SU-DHL-6 (cell line): ENCODE data around the gene COMT.

Experiments used
- H2AFZ ChIP-seq: fragments of 200-600 bp; sonication (generic); 2 replicates; pipeline ENCODE4 v1.6.1; 2014; ENCODE audit warnings: low read depth, mild to moderate bottlenecking, moderate library complexity, mixed read lengths, antibody characterized with exemption, low read length; ENCODE audit not compliant: severe bottlenecking
- H3F3A ChIP-seq: fragments of 200-600 bp; shearing (Covaris generic); 2 replicates; pipeline ENCODE4 v1.6.0; 2016; ENCODE audit warnings: antibody characterized with exemption, mild to moderate bottlenecking; ENCODE audit not compliant: insufficient read depth
- H3K27ac ChIP-seq: fragments of 200-600 bp; sonication (generic); 2 replicates; pipeline ENCODE4 v1.5.1; 2016; ENCODE audit warnings: low read depth, mild to moderate bottlenecking, low read length, moderate library complexity, mixed read lengths
- H3K27me3 ChIP-seq: fragments of 200-600 bp; sonication (generic), shearing (Covaris generic); 2 replicates; pipeline ENCODE4 v1.6.0; 2014; ENCODE audit warnings: mild to moderate bottlenecking, low read length
- H3K36me3 ChIP-seq: fragments of 200-600 bp; sonication (generic); 2 replicates; pipeline ENCODE4 v1.6.1; 2014; ENCODE audit warnings: mild to moderate bottlenecking, low read length, mixed read lengths
- H3K4me2 ChIP-seq: fragments of 300-600, 200-600 bp; shearing (Covaris generic), sonication (generic); 2 replicates; pipeline ENCODE4 v1.6.0; 2014; ENCODE audit warnings: low read length, low read depth, mild to moderate bottlenecking; ENCODE audit not compliant: poor library complexity, severe bottlenecking
- H3K4me3 ChIP-seq: fragments of 200-600 bp; sonication (generic); 2 replicates; pipeline ENCODE4 v1.5.1; 2014; ENCODE audit warnings: antibody characterized with exemption, low read length, mild to moderate bottlenecking, mixed read lengths; ENCODE audit not compliant: insufficient read depth, poor library complexity, severe bottlenecking
- H3K79me2 ChIP-seq: fragments of 200-600 bp; sonication (generic); 2 replicates; pipeline ENCODE4 v1.6.1; 2014; ENCODE audit warnings: mild to moderate bottlenecking, low read length, moderate library complexity; ENCODE audit not compliant: insufficient read depth
- H3K9ac ChIP-seq: fragments of 200-600 bp; sonication (generic); 2 replicates; pipeline ENCODE4 v1.7.0; 2014; ENCODE audit warnings: mild to moderate bottlenecking, low read length
- H3K9me2 ChIP-seq: fragments of 200-600 bp; sonication (generic); replicated peaks from 2 replicates; pipeline ENCODE4 v1.6.1; 2014; ENCODE audit warnings: low read length; ENCODE audit not compliant: insufficient read depth
- H3K9me3 ChIP-seq: fragments of 200-600 bp; sonication (generic); 2 replicates; pipeline ENCODE4 v1.6.1; 2014; ENCODE audit warnings: low read length, mixed read lengths; ENCODE audit not compliant: insufficient read depth
- H4K20me1 ChIP-seq: fragments of 200-600 bp; sonication (generic); 2 replicates; pipeline ENCODE4 v1.6.1; 2014; ENCODE audit warnings: low read depth, mild to moderate bottlenecking, antibody characterized with exemption, low read length, moderate library complexity, mixed read lengths
- EZH2phosphoT487 ChIP-seq: fragments of 200-600 bp; sonication (generic), shearing (Covaris generic); conservative IDR thresholded peaks from 2 replicates; pipeline ENCODE4 v1.6.1; 2018; ENCODE audit warnings: mild to moderate bottlenecking, antibody characterized with exemption, low read length, moderate library complexity, mixed read lengths
- TF ChIP-seq, protein P1 (sequence below): fragments of 200-600 bp; sonication (generic); IDR thresholded peaks from one replicate; pipeline ENCODE4 v1.5.1; 2017; ENCODE audit warnings: antibody characterized with exemption, mild to moderate bottlenecking, low read length, moderate library complexity; ENCODE audit not compliant: insufficient read depth, poor library complexity, severe bottlenecking

COMT gene

DNA sequence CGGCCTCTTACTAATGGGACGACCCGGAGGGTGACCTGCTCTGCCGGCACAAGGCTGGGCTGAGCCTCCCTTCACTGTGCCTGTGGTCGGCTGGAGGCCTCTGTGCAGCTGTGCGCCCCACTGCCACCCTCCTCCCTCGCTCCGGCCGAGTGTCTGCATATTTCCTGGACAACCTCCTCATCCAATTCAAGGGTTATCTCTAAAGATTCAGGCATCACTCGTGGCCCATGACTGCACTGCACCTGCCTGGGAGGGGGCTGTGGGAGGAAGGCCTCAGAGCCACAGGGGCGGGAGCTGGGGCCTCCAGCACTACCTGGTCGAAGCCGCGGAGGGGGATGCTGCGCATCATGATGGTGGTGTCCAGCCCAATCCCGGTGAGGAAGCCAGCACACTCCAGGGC is 43.8 kb upstream of the COMT start:
- H2AFZ ChIP-seq: no peak overlapping the region
- H3F3A ChIP-seq: no peaks in the 10 kb centered on the region
- TF ChIP-seq EZH2phosphoT487: no peak
- TF ChIP-seq, protein P1, sequence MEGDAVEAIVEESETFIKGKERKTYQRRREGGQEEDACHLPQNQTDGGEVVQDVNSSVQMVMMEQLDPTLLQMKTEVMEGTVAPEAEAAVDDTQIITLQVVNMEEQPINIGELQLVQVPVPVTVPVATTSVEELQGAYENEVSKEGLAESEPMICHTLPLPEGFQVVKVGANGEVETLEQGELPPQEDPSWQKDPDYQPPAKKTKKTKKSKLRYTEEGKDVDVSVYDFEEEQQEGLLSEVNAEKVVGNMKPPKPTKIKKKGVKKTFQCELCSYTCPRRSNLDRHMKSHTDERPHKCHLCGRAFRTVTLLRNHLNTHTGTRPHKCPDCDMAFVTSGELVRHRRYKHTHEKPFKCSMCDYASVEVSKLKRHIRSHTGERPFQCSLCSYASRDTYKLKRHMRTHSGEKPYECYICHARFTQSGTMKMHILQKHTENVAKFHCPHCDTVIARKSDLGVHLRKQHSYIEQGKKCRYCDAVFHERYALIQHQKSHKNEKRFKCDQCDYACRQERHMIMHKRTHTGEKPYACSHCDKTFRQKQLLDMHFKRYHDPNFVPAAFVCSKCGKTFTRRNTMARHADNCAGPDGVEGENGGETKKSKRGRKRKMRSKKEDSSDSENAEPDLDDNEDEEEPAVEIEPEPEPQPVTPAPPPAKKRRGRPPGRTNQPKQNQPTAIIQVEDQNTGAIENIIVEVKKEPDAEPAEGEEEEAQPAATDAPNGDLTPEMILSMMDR: no peak
- H3K9me2 ChIP-seq: no peaks in the 10 kb centered on the region
- no peaks in the 10 kb centered on the region for H4K20me1 ChIP-seq
- no peak overlapping the region for H3K4me2 ChIP-seq
- H3K79me2 ChIP-seq: no peaks in the 10 kb centered on the region
- no peak overlapping the region for H3K27ac ChIP-seq
- no peaks in the 10 kb centered on the region for H3K27me3 ChIP-seq
- no peak overlapping the region for H3K9ac ChIP-seq
- no peak overlapping the region for H3K4me3 ChIP-seq
- H3K36me3 ChIP-seq: no peaks in the 10 kb centered on the region
- H3K9me3 ChIP-seq: no peaks in the 10 kb centered on the region

GRCh38 chr22:19898145-19898544 is 43.4 kb upstream of the COMT start:
- Histone ChIP-seq H3K4me3 (no peak overlapping the region), H3K27me3 (no peaks in the 10 kb centered on the region), H3K27ac (no peak overlapping the region), H3K79me2 (no peaks in the 10 kb centered on the region), H3F3A (no peaks in the 10 kb centered on the region), H3K36me3 (no peaks in the 10 kb centered on the region), H3K9me2 (no peaks in the 10 kb centered on the region), H3K9me3 (no peaks in the 10 kb centered on the region), H3K4me2 (no peak overlapping the region), H3K9ac (no peak overlapping the region), H4K20me1 (no peaks in the 10 kb centered on the region), H2AFZ (no peak overlapping the region)
- TF ChIP-seq EZH2phosphoT487: no peak
- TF ChIP-seq, protein P1: no peak

GRCh38 chr22:19898831-19899567 is 42.6 kb upstream of the COMT start:
- Histone ChIP-seq H3K9ac (no peak overlapping the region), H3K4me2 (no peak overlapping the region), H3F3A (no peaks in the 10 kb centered on the region), H3K4me3 (no peak overlapping the region), H3K36me3 (no peaks in the 10 kb centered on the region), H3K9me2 (no peaks in the 10 kb centered on the region), H3K27me3 (no peaks in the 10 kb centered on the region), H3K27ac (no peak overlapping the region), H2AFZ (no peak overlapping the region), H3K79me2 (no peaks in the 10 kb centered on the region), H4K20me1 (no peaks in the 10 kb centered on the region), H3K9me3 (no peaks in the 10 kb centered on the region)
- TF ChIP-seq, protein P1: no peak
- no peak for TF ChIP-seq EZH2phosphoT487
